HUES64 (cell line): ENCODE results near the gene ADGRA3.
"Not testable (repeated sequence)": the region's sequence is repeated elsewhere in the genome, so short reads cannot be mapped to it uniquely, and the experiment has no call there.

Experiments used
- H3K27ac ChIP-seq: 2 replicates; pipeline ENCODE4 v1.7.0; 2013; ENCODE audit warnings: low read depth, low read length, inconsistent platforms
- H3K27me3 ChIP-seq: 2 replicates; pipeline ENCODE4 v1.6.1; 2013; ENCODE audit warnings: mild to moderate bottlenecking, low read length; ENCODE audit not compliant: insufficient read depth
- H3K36me3 ChIP-seq: 2 replicates; pipeline ENCODE4 v1.6.1; 2013; ENCODE audit warnings: mild to moderate bottlenecking, low read length; ENCODE audit not compliant: insufficient read depth
- H3K4me1 ChIP-seq: 2 replicates; pipeline ENCODE4 v1.6.1; 2013; ENCODE audit warnings: mild to moderate bottlenecking, low read length, moderate library complexity; ENCODE audit not compliant: insufficient read depth
- H3K4me3 ChIP-seq: 2 replicates; pipeline ENCODE4 v1.5.1; 2013; ENCODE audit warnings: mild to moderate bottlenecking, low read length, moderate library complexity
- H3K9ac ChIP-seq: 2 replicates; pipeline ENCODE4 v1.6.1; 2013; ENCODE audit warnings: mild to moderate bottlenecking, low read depth, low read length
- H3K9me3 ChIP-seq: 2 replicates; pipeline ENCODE4 v1.6.1; 2013; ENCODE audit warnings: low read depth, low read length; ENCODE audit not compliant: insufficient read depth
- WGBS: fragments of 150-250, 120-280 bp; methylation state at CpG from one replicate; pipeline ENCODE4 v1.1.7; 2013; ENCODE audit warnings: missing lambda C conversion rate; 5-methylcytosine and 5-hydroxymethylcytosine counted together

Gene ADGRA3

GRCh38 chr4:22477136-22477812 is 38.6 kb downstream of the ADGRA3 start:
- H3K27ac ChIP-seq = no peak overlapping the region
- WGBS = 91% methylated on average over 6 of the region's 8 CpGs
- no peak overlapping the region for H3K9ac ChIP-seq
- peaks cover 31% of the 10 kb centered on the region for H3K4me1 ChIP-seq
- H3K4me3 ChIP-seq = no peak overlapping the region
- peaks cover 14% of the 10 kb centered on the region for H3K36me3 ChIP-seq
- no peaks in the 10 kb centered on the region for H3K9me3 ChIP-seq
- H3K27me3 ChIP-seq = no peaks in the 10 kb centered on the region

- H3K27ac ChIP-seq = peak overlapping the region; percentile 93; the same call in 1 of the 2 replicates
- no peaks in the 10 kb centered on the region for H3K9me3 ChIP-seq
- no peak overlapping the region for H3K4me3 ChIP-seq
- H3K9ac ChIP-seq = no peak overlapping the region
- H3K27me3 ChIP-seq = no peaks in the 10 kb centered on the region
- 94% methylated on average over 5 of the region's 7 CpGs for WGBS
- peaks cover 21% of the 10 kb centered on the region for H3K4me1 ChIP-seq
- peaks cover 25% of the 10 kb centered on the region for H3K36me3 ChIP-seq
Observed at GRCh38 chr4:22476011-22476410, 39.9 kb downstream of the ADGRA3 start.

- not testable (repeated sequence) for H3K27me3 ChIP-seq, H3K9ac ChIP-seq, H3K9me3 ChIP-seq, H3K4me3 ChIP-seq
- Histone ChIP-seq H3K27ac (peak overlapping the region; percentile 93), H3K36me3 (peaks cover 32% of the 10 kb centered on the region), H3K4me1 (peaks cover 17% of the 10 kb centered on the region)
- WGBS = 79% methylated on average over 16 of the region's 16 CpGs
Observed at GRCh38 chr4:22475311-22475646, 40.6 kb downstream of the ADGRA3 start.

GRCh38 chr4:22474636-22475310 is 41.1 kb downstream of the ADGRA3 start:
- Histone ChIP-seq H3K36me3 (peaks cover 31% of the 10 kb centered on the region), H3K27ac (peak overlapping the region; percentile 93), H3K4me3 (no peak overlapping the region), H3K4me1 (peaks cover 17% of the 10 kb centered on the region), H3K9ac (no peak overlapping the region), H3K9me3 (no peaks in the 10 kb centered on the region), H3K27me3 (no peaks in the 10 kb centered on the region)
- 63% methylated on average over 4 of the region's 5 CpGs for WGBS

- Histone ChIP-seq H3K9ac (no peak overlapping the region), H3K27ac (no peak overlapping the region), H3K36me3 (peaks cover 39% of the 10 kb centered on the region), H3K4me1 (peaks cover 17% of the 10 kb centered on the region), H3K27me3 (no peaks in the 10 kb centered on the region), H3K4me3 (no peak overlapping the region), H3K9me3 (no peaks in the 10 kb centered on the region)
- 94% methylated on average over 4 of the region's 4 CpGs for WGBS
Observed at GRCh38 chr4:22473268-22473667, 42.6 kb downstream of the ADGRA3 start.

GRCh38 chr4:22471999-22472461 is 43.8 kb downstream of the ADGRA3 start:
- Histone ChIP-seq H3K36me3 (peaks cover 39% of the 10 kb centered on the region), H3K27me3 (no peaks in the 10 kb centered on the region), H3K4me1 (peaks cover 17% of the 10 kb centered on the region), H3K27ac (no peak overlapping the region), H3K4me3 (no peak overlapping the region), H3K9ac (no peak overlapping the region), H3K9me3 (no peaks in the 10 kb centered on the region)
- WGBS = 95% methylated on average over 4 of the region's 4 CpGs

GRCh38 chr4:22471419-22471818 is 44.4 kb downstream of the ADGRA3 start:
- WGBS = 92% methylated on average over 3 of the region's 4 CpGs
- H3K9me3 ChIP-seq = no peaks in the 10 kb centered on the region
- no peak overlapping the region for H3K9ac ChIP-seq
- H3K4me1 ChIP-seq = peaks cover 17% of the 10 kb centered on the region
- no peak overlapping the region for H3K4me3 ChIP-seq
- H3K27ac ChIP-seq = no peak overlapping the region
- peaks cover 39% of the 10 kb centered on the region for H3K36me3 ChIP-seq
- no peaks in the 10 kb centered on the region for H3K27me3 ChIP-seq

GRCh38 chr4:22466581-22466980 is 49.3 kb downstream of the ADGRA3 start:
- peaks cover 27% of the 10 kb centered on the region for H3K36me3 ChIP-seq
- no peak overlapping the region for H3K4me3 ChIP-seq
- WGBS = 85% methylated on average over 8 of the region's 10 CpGs
- H3K9ac ChIP-seq = no peak overlapping the region
- H3K4me1 ChIP-seq = no peaks in the 10 kb centered on the region
- no peaks in the 10 kb centered on the region for H3K27me3 ChIP-seq
- H3K27ac ChIP-seq = no peak overlapping the region
- H3K9me3 ChIP-seq = no peaks in the 10 kb centered on the region

- WGBS = 96% methylated on average over 5 of the region's 5 CpGs
Observed at GRCh38 chr4:22465996-22466395, 49.9 kb downstream of the ADGRA3 start.

GRCh38 chr4:22465349-22465748 is 50.5 kb downstream of the ADGRA3 start:
- WGBS = over 99% methylated on average over 4 of the region's 4 CpGs

More at GRCh38 chr4:22465996-22466395, 49.9 kb downstream of the ADGRA3 start:
- H3K27me3 ChIP-seq = no peaks in the 10 kb centered on the region
- H3K36me3 ChIP-seq = peaks cover 23% of the 10 kb centered on the region
- H3K4me3 ChIP-seq = no peak overlapping the region
- no peak overlapping the region for H3K27ac ChIP-seq
- H3K9ac ChIP-seq = no peak overlapping the region
- no peaks in the 10 kb centered on the region for H3K9me3 ChIP-seq
- no peaks in the 10 kb centered on the region for H3K4me1 ChIP-seq

GRCh38 chr4:22463179-22463578 is 52.7 kb downstream of the ADGRA3 start:
- no peaks in the 10 kb centered on the region for H3K27me3 ChIP-seq
- H3K4me1 ChIP-seq = peaks cover 28% of the 10 kb centered on the region
- H3K27ac ChIP-seq = no peak overlapping the region
- H3K4me3 ChIP-seq = no peak overlapping the region
- no peaks in the 10 kb centered on the region for H3K9me3 ChIP-seq
- H3K9ac ChIP-seq = no peak overlapping the region
- H3K36me3 ChIP-seq = peaks cover 14% of the 10 kb centered on the region
- WGBS = 90% methylated on average over 5 of the region's 5 CpGs

More at GRCh38 chr4:22465349-22465748, 50.5 kb downstream of the ADGRA3 start:
- H3K36me3 ChIP-seq = peaks cover 22% of the 10 kb centered on the region
- H3K9me3 ChIP-seq = no peaks in the 10 kb centered on the region
- H3K27ac ChIP-seq = no peak overlapping the region
- H3K4me3 ChIP-seq = no peak overlapping the region
- no peak overlapping the region for H3K9ac ChIP-seq
- H3K27me3 ChIP-seq = no peaks in the 10 kb centered on the region
- H3K4me1 ChIP-seq = peaks cover 6% of the 10 kb centered on the region
